Fibroblast of pulmonary artery (primary cell): Measurements from ENCODE around the gene SLC39A3.

Experiments
- DNase-seq: peaks from one replicate; pipeline ENCODE4 v3.0.0-alpha.2; 2010; ENCODE audit warnings: low read depth
- H3K4me3 ChIP-seq: replicated peaks from 2 replicates; pipeline ENCODE4 v1.5.1; 2011; ENCODE audit warnings: low read depth, mild to moderate bottlenecking, control low read depth, low read length, moderate library complexity
- TF ChIP-seq, protein P1 (sequence below): IDR thresholded peaks from 2 replicates; pipeline ENCODE4 v1.5.1; 2011; ENCODE audit warnings: mild to moderate bottlenecking, control low read depth, low read length, inconsistent platforms; ENCODE audit errors: missing control alignments

Gene SLC39A3

GRCh38 chr19:2732883-2733282 lies 6.9 kb downstream of the SLC39A3 start:
- TF ChIP-seq, protein P1, sequence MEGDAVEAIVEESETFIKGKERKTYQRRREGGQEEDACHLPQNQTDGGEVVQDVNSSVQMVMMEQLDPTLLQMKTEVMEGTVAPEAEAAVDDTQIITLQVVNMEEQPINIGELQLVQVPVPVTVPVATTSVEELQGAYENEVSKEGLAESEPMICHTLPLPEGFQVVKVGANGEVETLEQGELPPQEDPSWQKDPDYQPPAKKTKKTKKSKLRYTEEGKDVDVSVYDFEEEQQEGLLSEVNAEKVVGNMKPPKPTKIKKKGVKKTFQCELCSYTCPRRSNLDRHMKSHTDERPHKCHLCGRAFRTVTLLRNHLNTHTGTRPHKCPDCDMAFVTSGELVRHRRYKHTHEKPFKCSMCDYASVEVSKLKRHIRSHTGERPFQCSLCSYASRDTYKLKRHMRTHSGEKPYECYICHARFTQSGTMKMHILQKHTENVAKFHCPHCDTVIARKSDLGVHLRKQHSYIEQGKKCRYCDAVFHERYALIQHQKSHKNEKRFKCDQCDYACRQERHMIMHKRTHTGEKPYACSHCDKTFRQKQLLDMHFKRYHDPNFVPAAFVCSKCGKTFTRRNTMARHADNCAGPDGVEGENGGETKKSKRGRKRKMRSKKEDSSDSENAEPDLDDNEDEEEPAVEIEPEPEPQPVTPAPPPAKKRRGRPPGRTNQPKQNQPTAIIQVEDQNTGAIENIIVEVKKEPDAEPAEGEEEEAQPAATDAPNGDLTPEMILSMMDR: no peak
- H3K4me3 ChIP-seq: no peak overlapping the region

DNA sequence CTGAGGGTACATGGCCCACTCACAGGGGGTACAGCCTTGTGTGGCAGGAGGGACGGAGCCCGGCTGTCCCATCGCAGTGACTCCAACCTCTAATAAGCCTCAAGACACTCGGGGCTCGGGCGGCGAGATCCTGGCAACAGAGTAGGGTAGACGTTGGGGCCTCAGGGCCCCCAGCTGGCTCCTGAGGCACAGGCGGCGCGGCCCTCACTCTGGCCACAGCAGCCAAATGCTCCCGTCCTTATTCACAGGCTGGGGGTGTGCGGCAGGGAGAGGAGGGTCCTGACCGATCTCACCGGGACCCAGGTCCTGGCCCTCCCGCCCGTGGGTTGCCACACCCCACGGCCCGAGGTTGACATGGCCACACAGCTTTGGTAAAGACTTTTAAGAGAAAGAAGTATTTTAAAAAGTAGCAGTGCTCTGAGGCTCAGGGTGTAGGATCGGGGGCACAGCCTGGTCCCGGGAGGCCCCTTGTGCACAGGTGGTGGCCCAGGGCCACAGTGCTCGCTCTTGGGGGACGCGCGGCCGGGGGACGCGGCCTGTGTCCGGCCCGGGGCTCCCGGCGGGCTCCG lies 7.6 kb downstream of the SLC39A3 start:
- no peak overlapping the region for H3K4me3 ChIP-seq
- TF ChIP-seq, protein P1: no peak

More at GRCh38 chr19:2732883-2733282, 6.9 kb downstream of the SLC39A3 start:
- no peak for DNase-seq

DNA sequence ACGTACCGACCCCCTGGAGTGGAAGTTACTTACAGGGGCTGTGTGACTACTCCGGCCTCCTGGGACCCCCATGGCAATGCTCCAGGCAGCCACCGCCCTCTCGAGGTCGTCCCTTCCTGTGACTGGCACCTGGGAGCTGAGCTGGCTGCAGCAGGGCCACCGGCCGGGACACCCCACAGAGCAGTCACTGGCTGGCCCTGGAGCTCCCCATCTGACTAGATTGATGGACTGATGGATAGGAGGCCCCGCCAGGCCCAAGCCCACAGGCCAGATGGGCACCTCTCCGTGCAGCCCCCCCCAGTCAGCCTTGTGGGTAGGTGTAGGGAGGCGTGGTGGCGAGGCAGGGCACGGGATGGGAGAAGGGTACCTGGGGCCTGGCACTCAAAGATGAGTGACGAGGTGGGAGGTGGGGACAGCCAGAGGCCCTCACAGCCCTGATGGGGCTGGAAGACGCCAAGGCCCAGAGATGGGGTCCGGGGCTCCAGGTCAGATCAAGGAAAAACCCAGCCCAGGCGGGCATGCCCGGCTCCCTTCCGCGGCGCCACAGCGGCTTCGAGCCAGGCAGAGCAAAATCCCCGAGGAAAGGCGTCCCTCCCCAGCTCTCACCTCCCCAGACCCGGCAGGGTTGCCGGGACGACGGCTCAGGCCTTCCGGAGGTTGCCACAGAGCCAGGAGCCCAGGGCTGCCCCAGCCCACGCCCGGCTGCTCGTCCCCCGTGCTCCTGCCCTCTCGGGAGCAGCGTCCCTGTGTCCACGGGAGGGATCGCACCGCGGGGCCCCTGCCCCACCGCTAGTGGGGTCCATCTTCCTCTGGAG lies 8.4 kb downstream of the SLC39A3 start:
- DNase-seq: no peak
- TF ChIP-seq, protein P1: no peak
- H3K4me3 ChIP-seq: no peak overlapping the region

More for the DNA sequence above, 7.6 kb downstream of the SLC39A3 start:
- no peak for DNase-seq

GRCh38 chr19:2729943-2730818 lies 9.6 kb downstream of the SLC39A3 start:
- TF ChIP-seq, protein P1: no peak
- no peak overlapping the region for H3K4me3 ChIP-seq
- DNase-seq: no peak

- no peak overlapping the region for H3K4me3 ChIP-seq
- DNase-seq: no peak
- TF ChIP-seq, protein P1: no peak
These were observed 10.9 kb downstream of the SLC39A3 start for GRCh38 chr19:2728783-2729387.

GRCh38 chr19:2727640-2727944 lies 12.2 kb downstream of the SLC39A3 start:
- H3K4me3 ChIP-seq: no peak overlapping the region
- no peak for DNase-seq
- TF ChIP-seq, protein P1: no peak
